GM21390 (cell line): Measurements from ENCODE around the gene ABHD11.
"Not testable (repeated sequence)": the region's sequence is repeated elsewhere in the genome, so short reads cannot be mapped to it uniquely, and the experiment has no call there.

Experiments
- ATAC-seq: cut with Tn5 transposase; IDR thresholded peaks from one replicate; pipeline ENCODE4 v1.9.1; 2021; ENCODE audit not compliant: unreplicated experiment

ABHD11 gene

DNA sequence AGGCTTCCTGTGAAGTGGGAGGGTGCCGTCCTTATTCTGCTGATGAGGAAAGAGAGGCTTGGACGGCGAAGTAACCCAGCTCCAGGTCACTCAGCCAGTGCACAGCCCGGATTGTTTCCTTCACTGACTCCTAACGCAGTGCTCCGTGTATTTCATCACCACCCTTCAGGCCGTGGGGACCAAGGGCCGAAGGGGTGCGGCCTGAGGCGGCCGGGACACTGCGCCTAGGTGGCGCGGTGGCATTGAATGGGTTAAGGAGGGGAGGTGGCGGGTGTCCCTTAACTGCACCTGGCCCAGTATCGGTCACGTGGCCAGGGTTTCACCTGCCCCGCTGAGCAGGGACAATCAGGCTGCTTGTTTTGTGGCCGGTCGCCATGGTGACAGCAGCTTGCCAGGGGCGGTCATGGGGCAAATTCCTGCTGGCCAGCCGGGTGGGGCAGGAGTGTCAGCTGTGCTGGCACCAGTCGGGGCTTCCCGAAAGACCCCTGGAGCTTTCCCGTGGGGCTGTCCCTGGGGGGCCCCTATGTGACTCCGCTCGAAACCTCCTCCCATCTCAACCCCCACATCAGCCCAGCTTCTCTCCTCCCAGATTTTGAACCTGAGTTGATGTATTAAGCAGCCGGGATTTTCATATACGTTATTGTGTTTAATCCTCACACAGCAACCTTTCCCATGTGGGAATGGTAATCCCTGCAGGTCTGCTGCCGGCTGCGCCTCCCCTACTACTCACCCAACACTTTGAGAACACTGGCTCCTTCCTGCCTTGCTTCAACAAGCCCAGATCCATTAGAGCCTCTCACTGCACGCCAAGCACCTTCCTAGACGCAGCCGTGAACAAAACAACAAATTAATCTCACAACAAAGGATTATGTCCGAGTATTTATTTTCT lies 4.4 kb upstream of the ABHD11 start:
- no peak for ATAC-seq

DNA sequence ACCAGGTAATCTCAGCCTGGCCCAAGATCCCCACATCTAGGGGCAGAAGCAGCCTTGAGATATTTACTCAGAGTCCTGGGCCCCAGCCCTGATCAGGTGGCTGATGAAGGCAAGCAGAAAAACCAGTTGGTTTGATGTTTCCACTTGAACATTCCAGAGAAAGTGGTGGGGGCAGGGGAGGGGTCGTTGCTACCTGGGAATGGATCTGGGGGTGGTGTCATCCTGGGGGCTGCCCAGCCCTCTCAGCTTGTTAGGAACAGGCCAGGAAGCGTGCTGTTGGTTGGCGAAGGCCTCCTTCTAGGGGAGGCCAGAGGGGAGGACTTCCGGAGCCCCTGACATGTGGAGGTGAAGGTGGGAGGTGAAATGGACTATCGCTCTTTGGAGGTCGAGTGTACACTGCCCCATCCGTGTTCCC lies 3.7 kb upstream of the ABHD11 start:
- no peak for ATAC-seq

DNA sequence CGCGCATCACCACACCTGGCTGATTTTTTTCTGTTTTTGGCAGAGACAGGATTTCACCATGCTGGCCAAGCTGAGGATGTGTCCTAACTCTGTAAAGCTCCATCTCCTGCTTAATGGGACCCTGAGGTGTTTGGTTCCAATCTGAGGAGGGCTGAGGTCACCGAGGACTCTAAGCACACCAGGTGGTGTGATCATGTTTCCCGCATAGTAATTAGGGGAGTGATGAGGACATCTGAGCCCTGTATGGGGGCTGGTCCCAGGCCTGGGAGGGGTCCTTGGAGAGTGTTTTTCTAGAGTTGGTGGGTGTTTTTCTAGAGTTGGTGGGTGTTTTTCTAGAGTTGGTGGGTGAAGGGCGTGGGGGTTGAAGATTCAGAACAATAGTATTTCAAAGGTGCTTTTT lies 3.0 kb upstream of the ABHD11 start:
- ATAC-seq, result no peak

DNA sequence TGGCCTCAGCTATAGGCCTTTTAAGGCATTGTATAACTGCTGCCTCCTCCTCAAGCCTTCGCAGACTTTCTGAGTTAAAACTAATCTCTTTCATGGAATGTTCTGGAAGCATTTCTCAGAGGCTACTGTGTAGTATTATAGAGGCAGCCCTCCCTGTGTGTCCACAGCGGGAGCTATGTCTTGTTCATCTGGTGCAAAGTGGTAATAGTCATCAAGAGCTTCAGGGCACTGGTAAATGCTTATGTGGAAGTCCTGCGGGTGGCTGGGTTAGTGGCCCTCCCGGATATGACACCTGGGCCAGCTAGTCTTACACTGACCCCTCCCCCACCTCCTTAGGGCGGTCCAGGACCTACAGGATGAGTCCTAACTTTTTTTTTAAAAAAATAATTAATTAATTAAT lies 2.2 kb upstream of the ABHD11 start:
- no peak for ATAC-seq

DNA sequence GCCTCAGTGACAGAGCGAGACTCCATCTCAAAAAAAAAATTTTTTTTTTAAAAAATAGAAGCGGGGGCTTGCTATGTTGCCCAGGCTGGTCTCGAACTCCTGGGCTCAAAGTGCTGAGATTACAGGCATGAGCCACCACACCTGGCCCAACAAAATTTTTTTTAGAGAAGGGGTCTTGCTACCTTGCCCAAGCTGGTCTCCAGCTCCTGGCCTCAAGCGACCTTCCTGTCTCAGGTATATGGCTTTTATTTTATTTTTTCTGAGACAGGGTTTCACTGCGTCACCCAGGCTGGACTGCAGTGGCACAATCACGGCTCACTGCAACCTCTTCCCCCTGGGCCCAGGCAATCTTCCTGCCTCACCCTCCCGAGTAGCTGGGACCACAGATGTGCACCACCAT lies 1.6 kb upstream of the ABHD11 start:
- no peak for ATAC-seq

DNA sequence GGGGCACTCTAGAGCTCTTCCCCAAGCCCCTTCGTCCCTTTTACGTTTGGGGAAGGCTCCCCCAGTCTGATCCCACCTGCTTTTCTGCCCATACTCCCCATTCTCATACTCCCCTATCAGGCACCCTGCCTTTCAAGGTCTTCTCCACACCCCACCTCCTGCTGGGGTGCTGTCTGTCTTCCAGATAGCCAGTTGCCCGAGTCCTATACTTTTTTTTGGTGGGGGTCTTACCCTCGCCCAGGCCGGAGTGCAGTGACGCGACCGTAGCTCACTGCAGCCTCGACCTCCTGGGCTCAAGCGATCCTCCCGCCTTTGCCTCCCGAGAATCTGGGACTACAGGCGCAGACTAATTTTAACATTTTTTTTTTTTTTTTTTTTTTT lies 775 bp upstream of the ABHD11 start:
- ATAC-seq, result no peak

DNA sequence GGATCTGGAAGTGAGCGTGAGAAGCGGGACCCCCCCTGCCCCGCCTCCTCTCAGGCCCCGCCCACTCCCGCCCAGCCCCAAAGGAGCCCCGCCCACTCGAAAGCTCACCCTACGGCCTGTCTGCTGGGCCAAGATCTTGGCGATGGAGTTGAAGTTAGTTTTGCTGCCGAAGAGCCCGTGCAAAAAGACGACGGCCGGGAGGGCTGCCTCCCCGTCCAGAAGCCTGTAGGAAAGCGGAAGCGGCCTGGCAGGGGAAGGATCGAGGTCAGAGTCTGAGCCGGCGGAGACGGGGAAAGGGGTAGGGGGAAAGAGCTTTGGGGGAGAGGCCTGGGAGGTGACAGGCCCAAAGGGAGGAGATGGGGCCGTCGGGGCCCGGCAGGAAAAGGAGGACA lies 386 bp downstream of the ABHD11 start:
- ATAC-seq, result no peak

DNA sequence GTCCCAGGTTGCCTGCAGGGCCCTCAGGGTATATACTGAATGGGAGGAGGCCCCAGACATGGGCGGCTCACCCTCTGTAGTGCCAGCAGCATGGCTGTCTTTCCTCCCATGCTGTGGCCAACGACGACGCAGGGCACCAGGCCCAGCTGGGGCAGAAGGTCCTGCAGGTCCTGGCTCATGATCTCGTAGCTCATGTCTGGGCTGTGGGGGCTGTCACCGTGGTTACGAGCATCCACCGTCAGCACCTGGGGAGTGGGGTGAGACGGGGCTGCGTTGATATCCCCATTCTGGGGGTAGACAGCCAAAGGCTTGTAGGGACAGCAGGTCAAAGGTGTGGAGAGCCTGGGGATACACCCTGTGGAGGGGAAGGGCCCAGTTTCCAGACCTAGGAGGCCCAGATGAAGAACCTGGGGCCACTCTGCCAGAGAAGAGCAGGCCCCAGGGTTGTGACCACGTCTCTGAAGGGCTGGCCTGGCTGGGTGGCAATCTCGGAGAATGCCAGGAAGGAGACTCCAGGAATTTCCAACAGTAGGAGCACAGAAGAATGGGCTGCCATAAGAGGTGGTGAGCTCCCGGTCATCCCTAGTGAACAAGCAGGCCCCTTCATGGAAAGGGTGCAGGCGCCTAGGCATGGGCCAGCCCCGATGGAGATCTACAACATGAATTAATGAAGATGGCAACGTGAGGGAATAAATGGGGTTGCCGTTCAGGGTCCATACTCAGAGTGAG lies 947 bp downstream of the ABHD11 start:
- ATAC-seq, result no peak

DNA sequence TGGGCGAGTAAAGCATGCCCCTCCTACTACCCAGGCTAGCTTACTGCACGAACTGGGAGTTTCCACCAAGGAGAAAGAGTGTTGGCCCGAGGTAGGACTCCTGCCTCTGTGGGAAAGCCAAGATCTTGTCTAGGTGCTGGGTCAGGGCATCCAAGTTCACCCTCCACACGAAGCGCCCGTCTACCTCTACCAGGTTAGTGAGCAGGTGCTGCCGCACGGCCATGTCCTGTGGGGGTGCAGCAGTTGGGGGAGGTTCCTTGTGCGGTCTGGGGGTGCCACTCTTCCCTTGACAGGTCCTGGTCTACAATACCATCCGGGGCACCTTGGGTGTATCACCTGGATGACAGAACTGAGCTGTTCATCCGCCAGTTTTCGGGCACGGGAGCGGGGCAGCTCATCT lies 1.7 kb downstream of the ABHD11 start:
- ATAC-seq, result no peak

DNA sequence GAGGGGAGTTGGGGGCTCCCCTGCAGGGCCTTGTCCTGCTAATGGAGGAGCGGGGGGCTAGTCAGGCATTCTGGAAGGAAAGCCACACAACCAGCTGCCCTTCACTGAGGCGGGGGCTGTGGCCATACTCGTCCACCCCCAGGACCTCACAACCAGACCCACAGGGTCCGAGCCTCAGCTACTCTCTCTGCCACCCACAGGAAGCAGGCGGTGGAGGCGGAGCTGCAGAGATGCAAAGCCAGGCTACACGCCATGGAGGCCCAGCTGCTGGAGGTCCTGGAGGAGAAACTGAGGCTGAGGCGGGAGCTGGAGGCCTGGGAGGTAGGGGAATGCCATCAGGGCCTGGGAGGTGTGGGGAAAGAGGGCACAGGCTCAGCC lies 3.1 kb downstream of the ABHD11 start:
- ATAC-seq, result no peak

DNA sequence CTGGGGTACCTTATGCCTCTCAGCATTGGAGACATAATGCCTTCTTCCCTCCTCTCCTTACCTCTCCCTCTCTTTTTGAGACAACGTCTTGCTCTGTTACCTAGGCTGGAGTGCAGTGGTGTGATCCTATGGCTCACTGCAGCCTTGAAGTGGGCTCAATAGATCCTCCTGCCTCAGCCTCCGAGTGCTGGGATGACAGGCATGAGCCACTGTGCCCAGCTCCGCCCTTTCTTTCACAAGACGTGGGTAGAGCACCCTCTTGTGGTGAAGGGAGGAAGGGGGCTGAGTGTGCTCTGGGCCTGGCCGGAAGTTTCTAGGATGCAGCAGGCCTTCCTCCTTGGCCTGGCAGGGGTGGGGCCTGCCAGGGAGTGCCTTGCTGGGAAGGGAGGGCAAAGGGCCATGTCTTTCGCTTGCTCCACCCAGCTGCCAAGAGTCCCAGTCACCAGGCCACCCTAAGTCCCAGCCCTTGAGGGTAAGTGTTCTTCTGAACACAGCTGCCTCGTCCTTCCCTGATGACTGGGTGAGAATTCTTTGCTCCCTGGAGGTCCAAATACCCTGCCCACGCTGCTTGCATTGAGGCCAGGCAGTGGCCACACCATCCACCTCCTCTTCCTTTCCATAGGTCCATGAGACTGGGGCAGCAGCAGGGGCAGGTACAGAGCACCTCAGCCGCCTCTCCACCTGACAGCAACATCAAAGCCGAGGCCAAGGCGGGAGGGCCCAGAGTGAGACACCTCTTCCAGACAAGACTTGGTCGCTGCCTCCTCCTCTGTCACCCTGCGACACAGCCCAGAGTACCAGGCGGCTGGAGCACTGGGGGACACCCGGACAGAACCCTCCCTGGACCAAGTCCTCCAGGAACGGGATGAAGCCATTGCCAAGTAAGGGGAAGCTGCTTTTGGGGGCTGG lies 3.7 kb downstream of the ABHD11 start:
- ATAC-seq, result no peak

DNA sequence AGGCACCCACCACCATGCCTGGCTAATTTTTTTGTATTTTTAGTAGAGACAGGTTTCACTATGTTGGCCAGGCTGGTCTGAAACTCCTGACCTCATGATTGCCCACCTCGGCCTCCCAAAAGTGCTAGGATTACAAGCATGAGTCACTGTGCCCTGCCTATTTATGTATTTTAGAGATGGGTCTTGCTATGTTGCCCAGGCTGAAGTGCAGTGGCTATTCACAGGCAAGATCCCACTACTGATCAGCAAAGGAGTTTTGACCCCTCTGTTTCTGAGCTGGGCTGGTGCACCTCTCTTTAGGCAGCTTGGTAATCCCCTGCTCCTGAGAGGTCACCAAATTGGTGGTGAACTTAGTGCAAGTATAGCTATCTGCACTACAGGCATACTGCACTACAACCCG lies 6.2 kb downstream of the ABHD11 start:
- no peak for ATAC-seq

DNA sequence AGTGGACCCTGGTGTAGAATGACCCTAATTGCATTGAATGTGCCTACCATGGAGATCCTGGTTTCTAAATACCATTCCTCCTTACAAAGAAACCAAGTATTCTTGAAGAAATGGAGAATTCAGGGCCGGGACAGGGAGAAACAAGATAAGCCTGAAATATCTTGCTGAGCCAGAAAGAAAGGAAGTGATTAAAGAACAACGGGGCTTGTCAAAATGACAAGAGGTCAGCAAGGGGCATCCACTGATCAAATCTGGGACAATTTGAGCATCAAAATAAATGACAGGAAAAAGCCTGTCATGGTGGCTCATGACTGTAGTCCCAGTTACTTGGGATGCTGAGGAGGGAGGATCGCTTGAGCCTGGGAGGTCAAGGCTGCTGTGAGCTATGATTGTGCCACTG lies 8.1 kb downstream of the ABHD11 start:
- no peak for ATAC-seq

DNA sequence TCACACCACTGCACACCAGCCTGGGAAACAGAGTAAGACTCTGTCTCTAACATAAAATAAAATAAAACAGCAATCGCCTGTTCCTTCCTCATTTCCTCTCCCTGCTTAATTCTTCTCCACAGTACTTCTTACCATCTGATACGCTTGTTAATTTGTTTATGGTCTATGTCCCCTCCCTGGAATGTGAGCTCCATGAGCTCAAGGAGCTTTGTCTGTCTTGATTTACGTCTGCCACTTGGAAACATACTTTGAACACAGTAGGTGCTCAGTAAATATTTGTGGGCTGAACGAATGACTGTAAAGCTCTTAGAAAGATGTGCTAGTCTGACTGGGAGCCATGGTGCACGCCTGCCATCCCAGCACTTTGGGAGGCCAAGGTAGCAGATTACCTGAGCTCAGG lies 10.1 kb downstream of the ABHD11 start:
- no peak for ATAC-seq

DNA sequence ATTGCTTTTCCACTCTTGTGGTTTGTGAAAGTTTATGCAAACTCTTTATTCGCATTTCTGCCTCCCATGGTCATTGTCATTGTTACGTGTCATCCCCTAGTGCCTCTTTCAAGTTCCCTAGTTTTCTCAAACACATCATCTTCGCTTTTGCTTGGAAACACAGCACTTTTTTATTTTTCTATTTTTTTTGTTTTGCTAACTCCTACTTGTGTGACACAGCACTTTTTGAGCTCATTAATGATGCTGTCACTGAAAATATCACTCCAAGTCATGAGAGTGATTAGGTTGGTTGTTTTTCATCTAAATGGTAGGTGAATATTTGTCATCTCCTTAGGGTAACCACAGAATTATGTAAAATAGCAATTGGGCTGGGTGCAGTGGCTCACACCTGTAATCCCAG lies 10.7 kb downstream of the ABHD11 start:
- no peak for ATAC-seq

DNA sequence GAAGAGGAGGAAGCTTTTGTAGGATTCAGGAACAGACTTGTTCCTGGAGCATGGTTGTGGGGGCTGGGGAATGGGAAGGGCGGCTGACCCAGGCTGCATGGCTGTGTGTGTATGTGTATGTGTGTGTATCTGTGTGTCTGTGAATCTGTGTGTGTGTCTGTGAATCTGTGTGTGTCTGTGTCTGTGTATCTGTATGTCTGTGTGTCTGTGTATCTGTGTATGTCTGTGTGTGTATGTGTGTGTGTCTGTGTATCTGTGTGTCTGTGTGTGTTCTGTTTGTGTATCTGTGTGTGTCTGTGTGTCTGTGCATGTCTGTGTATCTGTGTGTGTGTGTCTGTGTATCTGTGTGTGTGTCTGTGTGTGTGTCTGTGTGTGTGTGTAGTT lies 12.5 kb downstream of the ABHD11 start:
- no peak for ATAC-seq

DNA sequence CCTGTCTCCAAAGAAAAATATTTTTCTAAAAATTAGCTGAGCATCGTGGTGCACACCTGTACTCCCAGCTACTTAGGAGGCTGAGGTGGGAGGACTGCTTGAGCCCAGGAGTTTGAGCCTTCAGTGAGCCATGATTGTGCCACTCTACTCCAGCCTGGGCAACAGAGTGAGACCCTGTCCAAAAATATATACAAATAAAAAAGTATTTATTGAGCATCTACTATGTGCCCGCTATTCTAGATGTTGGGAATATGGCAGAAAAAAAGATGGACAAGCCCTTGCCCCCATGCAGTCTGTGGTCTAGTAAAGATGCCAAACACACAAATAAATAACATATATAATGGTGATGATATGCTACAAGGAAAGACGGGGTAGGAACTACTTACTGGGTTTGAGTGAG lies 14.8 kb downstream of the ABHD11 start:
- ATAC-seq, result no peak

DNA sequence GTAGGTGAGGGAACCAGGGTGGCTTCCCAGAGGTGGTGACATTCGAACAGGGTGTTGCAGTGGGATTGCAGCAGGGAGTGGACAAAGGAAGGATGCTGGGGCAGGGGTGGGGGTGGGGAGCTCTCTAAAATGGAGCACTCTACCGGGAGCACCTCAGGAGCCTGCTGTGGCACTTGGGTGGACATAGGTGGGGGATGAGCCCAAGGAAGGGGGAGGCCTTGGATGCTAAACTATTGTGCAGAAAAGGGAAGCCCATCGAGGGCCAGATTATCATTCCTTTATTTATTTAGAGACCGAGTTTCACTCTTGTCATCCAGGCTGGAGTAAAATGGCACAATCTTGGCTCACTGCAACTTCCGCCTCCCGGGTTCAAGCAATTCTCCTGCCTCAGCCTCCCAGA lies 15.8 kb downstream of the ABHD11 start:
- no peak for ATAC-seq

DNA sequence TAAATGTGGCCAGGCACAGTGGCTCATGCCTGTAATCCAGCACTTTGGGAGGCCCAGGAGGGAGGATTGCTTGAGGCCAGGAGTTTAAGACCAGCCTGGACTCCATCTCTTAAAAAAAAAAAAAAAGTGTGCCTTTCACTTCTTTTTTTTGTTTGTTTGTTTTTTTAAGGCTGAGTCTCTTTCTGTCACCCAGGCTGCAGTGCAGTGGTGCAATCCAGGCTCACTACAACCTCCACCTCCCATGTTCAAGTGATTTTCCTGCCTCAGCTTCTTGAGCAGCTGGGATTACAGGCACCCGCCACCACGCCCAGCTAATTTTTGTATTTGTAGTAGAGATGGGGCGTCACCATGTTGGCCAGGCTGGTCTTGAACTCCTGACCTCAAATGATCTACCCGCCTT lies 16.4 kb downstream of the ABHD11 start:
- ATAC-seq, result not testable (repeated sequence)

DNA sequence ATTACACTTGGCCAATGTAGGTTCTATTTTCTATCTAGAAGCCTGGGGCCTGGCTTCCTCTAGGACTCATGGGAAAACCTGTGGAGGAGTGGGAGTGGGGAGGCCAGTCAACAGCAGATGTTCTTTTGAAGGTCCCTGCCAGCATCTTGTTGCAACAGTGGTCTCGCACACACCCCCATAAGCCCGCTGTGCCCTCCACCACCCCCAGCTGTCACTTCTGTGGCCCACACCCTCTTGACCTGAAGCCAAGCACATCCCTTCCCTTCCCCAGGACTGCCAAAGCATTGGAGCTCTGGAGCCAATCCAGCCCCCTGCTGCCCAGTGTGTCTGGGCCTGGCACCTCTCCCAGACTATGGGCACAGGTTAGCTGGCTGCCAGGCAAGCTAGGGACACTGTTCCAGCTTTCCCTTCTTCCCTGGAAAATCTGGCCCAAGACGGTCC lies 17.2 kb downstream of the ABHD11 start:
- no peak for ATAC-seq

DNA sequence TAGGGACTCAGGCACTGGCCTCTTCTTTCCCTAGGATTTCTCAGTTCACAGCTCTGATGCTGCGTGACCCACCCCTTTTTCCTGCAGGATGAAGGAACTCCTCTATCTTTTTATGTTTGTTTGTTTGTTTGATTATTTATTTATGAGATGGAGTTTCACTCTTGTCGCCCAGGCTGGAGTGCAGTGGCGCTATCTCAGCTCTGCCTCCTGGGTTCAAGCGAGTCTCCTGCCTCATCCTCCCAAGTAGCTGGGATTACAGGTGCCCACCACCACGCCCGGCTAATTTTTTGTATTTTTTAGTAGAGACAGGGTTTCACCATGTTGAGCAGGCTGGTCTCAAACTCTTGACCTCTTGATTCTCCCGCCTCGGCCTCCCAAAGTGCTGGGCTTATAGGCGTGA lies 18.2 kb downstream of the ABHD11 start:
- not testable (repeated sequence) for ATAC-seq

DNA sequence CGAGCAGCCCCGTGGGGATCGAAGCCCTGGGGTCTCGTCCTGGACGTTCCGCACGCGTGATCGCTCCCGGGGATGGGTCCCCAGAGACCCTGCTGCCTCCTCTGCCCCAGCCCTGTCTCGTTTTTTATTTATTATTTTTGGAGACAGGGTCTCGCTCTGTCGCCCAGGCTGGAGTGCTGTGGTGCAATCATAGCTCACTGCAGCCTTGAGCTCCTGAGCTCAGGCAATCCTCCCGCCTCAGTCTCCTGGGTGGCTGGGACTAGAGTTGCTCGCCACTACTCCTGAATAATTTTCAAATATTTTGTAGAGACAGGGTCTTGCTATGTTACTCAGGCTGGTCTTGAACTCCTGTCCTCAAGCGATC lies 18.8 kb downstream of the ABHD11 start:
- ATAC-seq, result no peak
